Activated naive CD8-positive, alpha-beta T cell treated with anti-CD3 and anti-CD28 coated beads, Interleukin-2, amount 10 ng/mL, durations not matched to agents 7 days and 5 days (primary cell): Measurements from ENCODE around the gene CMC2. TPM values are rescaled to one million over a fixed set of nuclear protein-coding genes. Genes with fewer than 3 reads are reported as not detected.

Experiments used
- ATAC-seq: fragments of 150-1000 bp; cut with Tn5 transposase; one replicate; pipeline ENCODE4 v1.10.0; 2021; ENCODE audit warnings: low read depth, moderate library complexity
- POLR2A ChIA-PET: fragments of 350-600 bp; sonication (Branson Sonifier 250); formaldehyde crosslinking; loops from one replicate; lab custom pipeline; 2021; ENCODE audit warnings: antibody characterized with exemption; lab: Charles Lee
- DNase-seq: peaks from one replicate; pipeline ENCODE4 v3.0.0; 2021
- H3K27ac Mint-ChIP-seq: one replicate; pipeline ENCODE4 v1.8.0; 2022; ENCODE audit warnings: mild to moderate bottlenecking, mixed read lengths
- H3K27me3 Mint-ChIP-seq: one replicate; pipeline ENCODE4 v1.8.0; 2022; ENCODE audit warnings: mild to moderate bottlenecking, moderate library complexity, mixed read lengths
- H3K36me3 Mint-ChIP-seq: one replicate; pipeline ENCODE4 v1.8.0; 2021; ENCODE audit warnings: mild to moderate bottlenecking, mixed read lengths
- H3K4me1 Mint-ChIP-seq: one replicate; pipeline ENCODE4 v1.8.0; 2021; ENCODE audit warnings: mixed read lengths
- H3K4me3 Mint-ChIP-seq: one replicate; pipeline ENCODE4 v1.8.0; 2022; ENCODE audit warnings: mild to moderate bottlenecking, moderate library complexity, mixed read lengths
- H3K9me3 Mint-ChIP-seq: one replicate; pipeline ENCODE4 v1.8.0; 2021; ENCODE audit warnings: mixed read lengths
- total RNA-seq, 2 experiments: library from RNA; stranded (reverse); gene quantifications; one replicate each; pipeline ENCODE4 v1.2.3, GENCODE V29; 2021

CMC2 gene
- total RNA-seq: 10 to 100 TPM; 72.3 to 73.0 TPM

- Mint-ChIP-seq H3K9me3 (no peaks in the 10 kb centered on the region), H3K4me1 (peaks cover 41% of the 10 kb centered on the region), H3K36me3 (peaks cover 29% of the 10 kb centered on the region), H3K27me3 (no peaks in the 10 kb centered on the region), H3K4me3 (peak within 1 kb of the TSS; percentile 95), H3K27ac (peak within 1 kb of the TSS; percentile 100)
- peak; percentile 98 for DNase-seq
- POLR2A ChIA-PET: interaction anchor here (0.7 to 1.9 kb wide), 9 partner anchors 9 to 308 kb away, joined by 3 to 18 read pairs (median 5); partner anchors contain the start of genes ATMIN, C16orf46 and GAN
- ATAC-seq: peak; percentile 83
Observed at GRCh38 chr16:81006813-81007695, at the start of gene CMC2, which contains the start of gene CENPN. CMC2 (minus strand) TSS chr16:81006885; CDS start chr16:80997394, 9,491 bp downstream. CENPN (plus strand) TSS chr16:81007214; CDS start chr16:81011940, 4,726 bp downstream.

GRCh38 chr16:81053761-81054160 lies 47.1 kb upstream of the CMC2 start:
- H3K9me3 Mint-ChIP-seq: peaks cover 14% of the 10 kb centered on the region
- H3K27ac Mint-ChIP-seq: no peak overlapping the region
- H3K36me3 Mint-ChIP-seq: peaks cover under 1% of the 10 kb centered on the region
- POLR2A ChIA-PET: no interaction called here
- ATAC-seq (no peak), DNase-seq (no peak)
- peaks cover 6% of the 10 kb centered on the region for H3K4me1 Mint-ChIP-seq
- H3K4me3 Mint-ChIP-seq: no peak overlapping the region
- H3K27me3 Mint-ChIP-seq: peaks cover 1% of the 10 kb centered on the region

GRCh38 chr16:81042821-81043220 lies 36.1 kb upstream of the CMC2 start:
- ATAC-seq: no peak
- Mint-ChIP-seq H3K27ac (no peak overlapping the region), H3K4me3 (no peak overlapping the region), H3K27me3 (no peaks in the 10 kb centered on the region), H3K4me1 (peaks cover 12% of the 10 kb centered on the region), H3K36me3 (peaks cover 45% of the 10 kb centered on the region), H3K9me3 (no peaks in the 10 kb centered on the region)
- no peak for DNase-seq
- POLR2A ChIA-PET: interaction anchor here (0.8 kb wide), 1 partner anchor 52 kb away, joined by 3 read pairs; no protein-coding TSS in a partner anchor

- no peaks in the 10 kb centered on the region for H3K9me3 Mint-ChIP-seq
- no peaks in the 10 kb centered on the region for H3K27me3 Mint-ChIP-seq
- H3K27ac Mint-ChIP-seq: no peak overlapping the region
- H3K4me3 Mint-ChIP-seq: no peak overlapping the region
- peaks cover 23% of the 10 kb centered on the region for H3K4me1 Mint-ChIP-seq
- no peak for DNase-seq
- H3K36me3 Mint-ChIP-seq: peaks cover 44% of the 10 kb centered on the region
- ATAC-seq: no peak
- POLR2A ChIA-PET: no interaction called here
Observed at GRCh38 chr16:81041696-81042095, 35.0 kb upstream of the CMC2 start.

- Mint-ChIP-seq H3K4me1 (peaks cover 26% of the 10 kb centered on the region), H3K9me3 (no peaks in the 10 kb centered on the region), H3K36me3 (peaks cover 42% of the 10 kb centered on the region), H3K4me3 (no peak overlapping the region), H3K27ac (no peak overlapping the region), H3K27me3 (no peaks in the 10 kb centered on the region)
- DNase-seq: no peak
- POLR2A ChIA-PET: no interaction called here
- no peak for ATAC-seq
Observed at GRCh38 chr16:81040842-81041241, 34.2 kb upstream of the CMC2 start.

- H3K9me3 Mint-ChIP-seq: no peaks in the 10 kb centered on the region
- no peak for ATAC-seq
- no peak overlapping the region for H3K27ac Mint-ChIP-seq
- POLR2A ChIA-PET: no interaction called here
- H3K4me1 Mint-ChIP-seq: peaks cover 28% of the 10 kb centered on the region
- peaks cover 39% of the 10 kb centered on the region for H3K36me3 Mint-ChIP-seq
- no peak for DNase-seq
- H3K27me3 Mint-ChIP-seq: no peaks in the 10 kb centered on the region
- no peak overlapping the region for H3K4me3 Mint-ChIP-seq
Observed at GRCh38 chr16:81040131-81040530, 33.4 kb upstream of the CMC2 start.

DNA sequence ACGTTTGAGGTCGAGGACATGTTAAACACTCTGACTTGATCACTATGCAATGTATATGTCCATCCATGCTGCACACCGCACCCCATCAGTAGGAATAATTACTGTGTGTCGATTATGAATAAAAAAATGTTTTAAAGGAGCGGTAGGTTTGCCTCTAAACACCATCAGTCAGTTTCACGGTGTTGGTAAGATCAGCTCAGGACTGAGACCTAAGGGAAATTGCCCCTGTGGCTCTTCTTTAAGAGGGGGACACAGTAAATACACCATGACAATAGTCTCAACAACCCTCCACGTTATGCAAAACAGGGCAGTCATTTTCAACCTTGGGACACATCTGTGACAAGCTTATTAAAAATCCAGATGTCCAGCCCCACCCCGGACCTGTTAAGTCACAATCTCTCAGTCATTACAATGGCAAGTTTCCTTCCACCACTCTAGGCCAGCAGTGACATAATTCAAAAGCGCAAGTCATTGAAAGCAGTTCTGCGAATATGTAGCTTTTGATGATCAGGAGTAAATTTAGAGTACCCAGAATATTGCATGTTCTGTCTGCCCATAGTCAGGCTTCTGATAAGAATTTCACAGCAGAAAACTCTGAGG lies 30.2 kb upstream of the CMC2 start:
- Mint-ChIP-seq H3K4me1 (peaks cover 28% of the 10 kb centered on the region), H3K4me3 (peak overlapping the region; percentile 86), H3K36me3 (peaks cover 23% of the 10 kb centered on the region), H3K9me3 (no peaks in the 10 kb centered on the region), H3K27me3 (no peaks in the 10 kb centered on the region), H3K27ac (peak overlapping the region; percentile 65)
- no peak for ATAC-seq
- DNase-seq: no peak
- POLR2A ChIA-PET: interaction anchor here (1.4 to 3.2 kb wide), 3 partner anchors 30 to 41 kb away, joined by 10 to 22 read pairs (median 15); partner anchors contain the start of genes C16orf46, CENPN and CMC2

DNA sequence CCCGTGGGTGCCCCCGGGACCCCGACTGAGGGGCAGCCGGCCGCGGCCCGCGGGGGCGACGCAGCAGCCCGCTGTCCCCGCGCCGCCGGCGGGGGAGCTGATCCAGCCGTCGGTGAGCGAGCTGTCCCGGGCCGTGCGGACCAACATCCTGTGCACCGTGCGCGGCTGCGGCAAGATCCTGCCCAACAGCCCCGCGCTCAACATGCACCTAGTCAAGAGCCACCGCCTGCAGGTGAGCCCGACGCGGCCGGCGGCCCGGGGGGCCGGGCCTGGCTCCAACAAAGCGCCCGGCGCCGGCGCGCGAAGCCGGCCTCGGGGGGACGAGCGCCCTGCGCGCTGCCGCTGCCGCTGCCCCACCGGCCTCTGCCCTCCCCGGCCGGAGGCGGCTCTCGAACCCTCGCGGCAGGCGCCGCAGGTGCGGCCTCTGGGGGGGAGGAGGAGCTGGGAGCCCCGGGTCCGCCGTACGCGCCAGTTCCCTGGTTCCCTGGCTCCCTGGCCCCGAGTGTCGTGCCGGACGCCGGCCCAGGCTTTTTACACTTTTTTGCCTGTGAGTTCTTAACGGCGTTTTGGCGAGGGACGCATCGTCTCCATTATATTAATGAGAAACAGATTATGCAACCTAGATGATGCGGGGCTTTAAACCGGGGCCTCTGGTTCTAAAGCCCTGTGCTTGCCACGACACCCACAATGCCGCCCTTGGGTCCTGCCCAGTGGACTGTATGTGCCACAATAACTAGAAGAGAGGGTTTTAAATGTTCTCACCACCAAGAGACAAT lies 29.5 kb upstream of the CMC2 start:
- peaks cover 28% of the 10 kb centered on the region for H3K4me1 Mint-ChIP-seq
- DNase-seq (no peak), ATAC-seq (peak; percentile 65)
- peaks cover 20% of the 10 kb centered on the region for H3K36me3 Mint-ChIP-seq
- H3K27me3 Mint-ChIP-seq: no peaks in the 10 kb centered on the region
- POLR2A ChIA-PET: interaction anchor here (1.0 to 3.2 kb wide), 6 partner anchors 29 to 278 kb away, joined by 3 to 22 read pairs (median 7); partner anchors contain the start of genes C16orf46, CENPN, CMC2 and GAN
- peak overlapping the region; percentile 86 for H3K4me3 Mint-ChIP-seq
- peak overlapping the region; percentile 65 for H3K27ac Mint-ChIP-seq
- H3K9me3 Mint-ChIP-seq: no peaks in the 10 kb centered on the region

- peak within 1 kb of the TSS; percentile 65 for H3K27ac Mint-ChIP-seq
- POLR2A ChIA-PET: interaction anchor here (1.0 to 3.2 kb wide), 6 partner anchors 28 to 279 kb away, joined by 3 to 22 read pairs (median 7); partner anchors contain the start of genes C16orf46, CENPN, CMC2 and GAN
- H3K4me3 Mint-ChIP-seq: peak within 1 kb of the TSS; percentile 86
- H3K27me3 Mint-ChIP-seq: no peaks in the 10 kb centered on the region
- ATAC-seq (peak; percentile 94), DNase-seq (peak; percentile 97)
- no peaks in the 10 kb centered on the region for H3K9me3 Mint-ChIP-seq
- H3K4me1 Mint-ChIP-seq: peaks cover 25% of the 10 kb centered on the region
- H3K36me3 Mint-ChIP-seq: peaks cover 16% of the 10 kb centered on the region
Observed at GRCh38 chr16:81035398-81035974, 28.8 kb upstream of the CMC2 start, which contains the start of gene ATMIN. ATMIN (plus strand) TSS chr16:81035842; CDS start chr16:81035871, 29 bp downstream.

GRCh38 chr16:81029930-81030604 lies 23.4 kb upstream of the CMC2 start:
- Mint-ChIP-seq H3K4me3 (no peak overlapping the region), H3K27me3 (no peaks in the 10 kb centered on the region), H3K9me3 (no peaks in the 10 kb centered on the region), H3K36me3 (peaks cover 35% of the 10 kb centered on the region), H3K27ac (no peak overlapping the region), H3K4me1 (no peaks in the 10 kb centered on the region)
- no peak for ATAC-seq
- POLR2A ChIA-PET: no interaction called here
- no peak for DNase-seq

DNA sequence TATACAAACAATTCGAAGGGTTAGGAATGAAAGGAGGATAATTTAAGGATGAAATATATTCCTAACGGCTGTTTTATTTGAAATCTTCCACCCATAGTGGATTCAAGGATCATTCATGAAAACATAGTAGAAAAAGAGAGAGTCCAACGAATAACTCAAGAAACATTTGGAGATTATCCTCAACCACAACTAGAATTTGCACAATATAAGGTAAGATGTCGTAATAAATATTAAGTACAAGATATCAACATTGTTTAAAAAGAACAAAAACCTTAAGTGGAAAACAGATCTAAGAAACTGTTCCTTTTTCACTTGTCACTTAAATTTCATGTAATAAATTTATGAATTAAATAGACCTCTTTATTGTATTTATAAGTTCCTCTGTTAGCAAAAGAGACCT lies 19.7 kb upstream of the CMC2 start:
- ATAC-seq (no peak), DNase-seq (no peak)
- Mint-ChIP-seq H3K4me1 (no peaks in the 10 kb centered on the region), H3K9me3 (no peaks in the 10 kb centered on the region), H3K27me3 (no peaks in the 10 kb centered on the region), H3K4me3 (no peak overlapping the region), H3K36me3 (peaks cover 41% of the 10 kb centered on the region), H3K27ac (no peak overlapping the region)
- POLR2A ChIA-PET: no interaction called here

- ATAC-seq (no peak), DNase-seq (no peak)
- Mint-ChIP-seq H3K4me3 (no peak overlapping the region), H3K4me1 (peaks cover 2% of the 10 kb centered on the region), H3K27me3 (no peaks in the 10 kb centered on the region), H3K27ac (no peak overlapping the region), H3K9me3 (no peaks in the 10 kb centered on the region), H3K36me3 (peaks cover 34% of the 10 kb centered on the region)
- POLR2A ChIA-PET: no interaction called here
Observed at GRCh38 chr16:81018496-81018895, 11.8 kb upstream of the CMC2 start.
